DOHH2 (cell line): Measurements from ENCODE around the gene GNL3.

ENCODE experiments used
- CTCF ChIP-seq: fragments of 200-600 bp; sonication (generic); IDR thresholded peaks from one replicate; pipeline ENCODE4 v1.5.1; 2014; ENCODE audit warnings: antibody characterized with exemption, mild to moderate bottlenecking, low read depth, low read length; ENCODE audit not compliant: poor library complexity, severe bottlenecking
- EZH2phosphoT487 ChIP-seq: fragments of 200-600 bp; sonication (generic); IDR thresholded peaks from 2 replicates; pipeline ENCODE4 v1.6.1; 2017; ENCODE audit warnings: borderline replicate concordance, mild to moderate bottlenecking, antibody characterized with exemption, low read length, moderate library complexity, mixed read lengths

GRCh38 chr3:52722491-52722890, 36.7 kb downstream of the GNL3 start:
- no peak for TF ChIP-seq CTCF
- TF ChIP-seq EZH2phosphoT487: no peak
